Cardiac fibroblast (primary cell): ENCODE data around the gene ACR.

Experiments used
- DNase-seq, 2 donors: peaks; one replicate each; pipeline versions ENCODE4 v3.0.0 to v3.0.0-alpha.2; 2010; ENCODE audit warnings: low read depth in 2 of 2
- H3K4me3 ChIP-seq, 2 donors: replicated peaks in 1 of 2; 1 replicate in 1 of 2; 2 replicates in 1 of 2; pipeline ENCODE4 v1.5.1; 2011; ENCODE audit warnings: low read depth in 2 of 2, low read length in 2 of 2, mild to moderate bottlenecking in 2 of 2, moderate library complexity in 1 of 2
- CTCF ChIP-seq: IDR thresholded peaks from one replicate; pipeline ENCODE4 v1.5.1; 2011; ENCODE audit warnings: low read depth, mild to moderate bottlenecking, low read length, inconsistent platforms

The ACR gene

GRCh38 chr22:50695421-50696250, 42.4 kb upstream of the ACR start:
- TF ChIP-seq CTCF: no peak
- no peak overlapping the region for H3K4me3 ChIP-seq
- no peak for DNase-seq

- no peak for DNase-seq
- H3K4me3 ChIP-seq: no peak overlapping the region
Measured at GRCh38 chr22:50696251-50696798, 41.7 kb upstream of the ACR start.

GRCh38 chr22:50696799-50697561, 41.0 kb upstream of the ACR start:
- TF ChIP-seq CTCF: peak; percentile 56
- peak in 1 of 2 donors; percentile 30 for DNase-seq
- peak overlapping the region; percentile 50 to 54 for H3K4me3 ChIP-seq

More at GRCh38 chr22:50696251-50696798, 41.7 kb upstream of the ACR start:
- no peak for TF ChIP-seq CTCF

- no peak for DNase-seq
- TF ChIP-seq CTCF: no peak
- peak overlapping the region; percentile 50 to 54 for H3K4me3 ChIP-seq
Measured at GRCh38 chr22:50697667-50698506, 40.1 kb upstream of the ACR start.

- TF ChIP-seq CTCF: no peak
- DNase-seq: peak in 1 of 2 donors; percentile 40
- H3K4me3 ChIP-seq: peak overlapping the region in 1 of 2 donors; percentile 54
Measured at GRCh38 chr22:50698546-50698945, 39.5 kb upstream of the ACR start.

- no peak for TF ChIP-seq CTCF
- no peak for DNase-seq
- no peak overlapping the region for H3K4me3 ChIP-seq
Measured at GRCh38 chr22:50699001-50699755, 38.8 kb upstream of the ACR start.
